ENCODE measurements around the gene RNF144A. TPM values are rescaled to one million over a fixed set of nuclear protein-coding genes. Genes with fewer than 3 reads are reported as not detected.

Gene RNF144A
- total and polyA plus RNA-seq, 2 donors (not counting 1 experiment from before 2014, with no cell fraction given), result 1.2 to 1.6 TPM

- ATAC-seq (ENCODE audit: low read depth), result no peak
- Histone ChIP-seq H3K4me2 (replicated peaks; ENCODE audit: low read depth, low read length, poor library complexity, severe bottlenecking) (no peak overlapping the region), H3K27me3 (replicated peaks in 1 of 4; ENCODE audit: control extremely low read depth in 1 of 4, control insufficient read depth in 3 of 4, insufficient read depth in 4 of 4, low read length in 3 of 4) (no peaks in the 10 kb centered on the region), H3K9me3 (ENCODE audit: control extremely low read depth in 1 of 3, control insufficient read depth in 2 of 3, insufficient read depth in 1 of 3, low read length in 2 of 3) (peaks cover 0 to 1% (median 0%) of the 10 kb centered on the region in 3 donors), H3K4me1 (ENCODE audit: control insufficient read depth in 2 of 2, insufficient read depth in 2 of 2, low read length in 2 of 2) (no peaks in the 10 kb centered on the region), H3K36me3 (replicated peaks in 1 of 2; ENCODE audit: control extremely low read depth in 1 of 2, control insufficient read depth in 1 of 2, extremely low read depth in 1 of 2, insufficient read depth in 2 of 2, low read length in 1 of 2) (no peaks in the 10 kb centered on the region), H3K79me2 (ENCODE audit: control insufficient read depth, insufficient read depth, low read length) (no peaks in the 10 kb centered on the region), H4K20me1 (ENCODE audit: control insufficient read depth, insufficient read depth, low read length, poor library complexity, severe bottlenecking) (no peaks in the 10 kb centered on the region), H2AFZ (ENCODE audit: insufficient read depth, low read depth, low read length, poor library complexity, severe bottlenecking) (no peak overlapping the region), H3K27ac (ENCODE audit: low read length in 2 of 2) (no peak overlapping the region), H3K9ac (ENCODE audit: low read length) (no peak overlapping the region), H3K4me3 (ENCODE audit: control extremely low read depth in 1 of 5, extremely low read depth in 1 of 5, insufficient read depth in 1 of 5, low read depth in 2 of 5, low read length in 4 of 5) (no peak overlapping the region)
- H3K27me3 Mint-ChIP-seq, result no peaks in the 10 kb centered on the region
- H3K9me3 Mint-ChIP-seq (ENCODE audit: insufficient read depth), result peaks cover 2% of the 10 kb centered on the region
- POLR2A ChIA-PET, result no interaction called here
- DNase-seq, result no peak
- TF ChIP-seq CTCF (IDR thresholded peaks at IDR 0.05), result no peak
- no peak for TF ChIP-seq EZH2 (IDR thresholded peaks at IDR 0.05; ENCODE audit: borderline replicate concordance, insufficient read depth, low read depth, low read length, poor library complexity, severe bottlenecking)
- H3K4me3 Mint-ChIP-seq, result no peak overlapping the region
- no peak overlapping the region for H3K27ac Mint-ChIP-seq
- H3K4me1 Mint-ChIP-seq, result no peaks in the 10 kb centered on the region
- CTCF ChIA-PET, result no interaction called here
- intact Hi-C loops (cut with micrococcal nuclease), result no loop called here
- 75% methylated on average over 1 of the region's 1 CpG for WGBS (ENCODE audit: insufficient coverage)
Measured at GRCh38 chr2:6970551-6970950, 53.3 kb downstream of the RNF144A start.

- TF ChIP-seq CTCF (IDR thresholded peaks at IDR 0.05), result no peak
- TF ChIP-seq EZH2 (IDR thresholded peaks at IDR 0.05; ENCODE audit: borderline replicate concordance, insufficient read depth, low read depth, low read length, poor library complexity, severe bottlenecking), result no peak
- Mint-ChIP-seq H3K27ac (no peak overlapping the region), H3K9me3 (ENCODE audit: insufficient read depth) (peaks cover 2% of the 10 kb centered on the region), H3K4me3 (no peak overlapping the region), H3K27me3 (no peaks in the 10 kb centered on the region), H3K4me1 (no peaks in the 10 kb centered on the region)
- Histone ChIP-seq H3K4me2 (replicated peaks; ENCODE audit: low read depth, low read length, poor library complexity, severe bottlenecking) (no peak overlapping the region), H4K20me1 (ENCODE audit: control insufficient read depth, insufficient read depth, low read length, poor library complexity, severe bottlenecking) (no peaks in the 10 kb centered on the region), H3K36me3 (replicated peaks in 1 of 2; ENCODE audit: control extremely low read depth in 1 of 2, control insufficient read depth in 1 of 2, extremely low read depth in 1 of 2, insufficient read depth in 2 of 2, low read length in 1 of 2) (no peaks in the 10 kb centered on the region), H2AFZ (ENCODE audit: insufficient read depth, low read depth, low read length, poor library complexity, severe bottlenecking) (no peak overlapping the region), H3K4me1 (ENCODE audit: control insufficient read depth in 2 of 2, insufficient read depth in 2 of 2, low read length in 2 of 2) (no peaks in the 10 kb centered on the region), H3K27ac (ENCODE audit: low read length in 2 of 2) (no peak overlapping the region), H3K9ac (ENCODE audit: low read length) (no peak overlapping the region), H3K4me3 (ENCODE audit: control extremely low read depth in 1 of 5, extremely low read depth in 1 of 5, insufficient read depth in 1 of 5, low read depth in 2 of 5, low read length in 4 of 5) (no peak overlapping the region), H3K9me3 (ENCODE audit: control extremely low read depth in 1 of 3, control insufficient read depth in 2 of 3, insufficient read depth in 1 of 3, low read length in 2 of 3) (peaks cover 0 to 1% (median 0%) of the 10 kb centered on the region in 3 donors), H3K79me2 (ENCODE audit: control insufficient read depth, insufficient read depth, low read length) (no peaks in the 10 kb centered on the region), H3K27me3 (replicated peaks in 1 of 4; ENCODE audit: control extremely low read depth in 1 of 4, control insufficient read depth in 3 of 4, insufficient read depth in 4 of 4, low read length in 3 of 4) (no peaks in the 10 kb centered on the region)
- 95% methylated on average over 2 of the region's 4 CpGs for WGBS (ENCODE audit: insufficient coverage)
- DNase-seq (no peak), ATAC-seq (ENCODE audit: low read depth) (no peak)
- ChIA-PET CTCF (no interaction called here), POLR2A (no interaction called here)
- intact Hi-C loops (cut with micrococcal nuclease), result no loop called here
Measured at GRCh38 chr2:6970976-6971480, 53.8 kb downstream of the RNF144A start.
